Hair follicular keratinocyte (primary cell): Measurements from ENCODE around the gene HARS2. TPM values are rescaled to one million over a fixed set of nuclear protein-coding genes. Genes with fewer than 3 reads are reported as not detected.

Experiments used
- total RNA-seq: library from RNA; depleted of rRNA; stranded (reverse); fragments of >200 nt; gene quantifications from 2 replicates; pipeline ENCODE4 v1.2.3, GENCODE V29; 2015

The HARS2 gene, protein sequence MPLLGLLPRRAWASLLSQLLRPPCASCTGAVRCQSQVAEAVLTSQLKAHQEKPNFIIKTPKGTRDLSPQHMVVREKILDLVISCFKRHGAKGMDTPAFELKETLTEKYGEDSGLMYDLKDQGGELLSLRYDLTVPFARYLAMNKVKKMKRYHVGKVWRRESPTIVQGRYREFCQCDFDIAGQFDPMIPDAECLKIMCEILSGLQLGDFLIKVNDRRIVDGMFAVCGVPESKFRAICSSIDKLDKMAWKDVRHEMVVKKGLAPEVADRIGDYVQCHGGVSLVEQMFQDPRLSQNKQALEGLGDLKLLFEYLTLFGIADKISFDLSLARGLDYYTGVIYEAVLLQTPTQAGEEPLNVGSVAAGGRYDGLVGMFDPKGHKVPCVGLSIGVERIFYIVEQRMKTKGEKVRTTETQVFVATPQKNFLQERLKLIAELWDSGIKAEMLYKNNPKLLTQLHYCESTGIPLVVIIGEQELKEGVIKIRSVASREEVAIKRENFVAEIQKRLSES
- total RNA-seq = 26.0 and 27.2 TPM in 2 replicates

DNA sequence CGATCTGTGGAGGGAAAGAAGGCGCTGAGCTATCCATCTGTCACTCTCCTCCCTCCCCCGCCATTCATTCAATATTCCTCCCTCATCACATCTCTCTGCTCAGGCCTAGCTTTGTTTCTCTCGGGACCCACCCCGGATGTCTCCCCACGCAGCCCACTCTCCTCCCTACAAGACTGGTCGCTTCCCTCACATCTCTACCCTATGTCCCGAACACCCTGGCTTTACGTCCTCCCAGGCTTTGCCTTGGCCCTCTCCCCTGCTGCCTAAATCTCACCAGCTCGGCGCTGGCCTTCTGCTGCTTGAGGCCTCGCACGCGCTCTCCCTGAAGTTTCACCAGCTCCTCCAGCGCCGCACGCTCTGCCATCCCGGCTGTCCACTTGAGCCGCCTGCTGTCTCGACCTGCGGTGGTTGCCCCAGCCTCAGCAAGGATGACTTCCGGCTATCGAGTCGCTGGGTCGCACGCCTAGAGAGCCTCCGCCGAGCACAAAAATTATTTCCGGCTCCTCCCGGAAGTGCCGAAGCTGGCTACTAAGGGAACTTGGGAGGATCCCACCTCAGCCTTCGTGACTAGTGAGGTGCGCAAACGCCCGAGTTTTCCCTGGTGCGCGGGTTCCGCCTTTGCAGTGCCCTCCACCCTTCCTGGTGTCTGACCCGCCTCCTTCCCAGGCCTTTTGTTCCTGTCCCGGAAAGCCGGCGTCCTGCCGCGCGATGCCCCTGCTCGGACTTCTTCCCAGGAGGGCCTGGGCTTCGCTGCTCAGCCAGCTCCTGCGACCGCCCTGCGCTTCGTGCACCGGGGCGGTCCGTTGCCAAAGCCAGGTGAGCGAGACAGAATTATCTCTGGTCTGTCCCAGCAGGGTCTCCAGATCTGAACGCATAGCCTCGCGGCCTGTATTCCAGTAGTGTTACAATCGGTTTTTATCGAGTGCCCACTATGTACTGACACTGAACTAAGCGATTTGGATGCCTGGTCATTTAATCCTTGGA, at the start of gene HARS2, which contains the start of gene HARS1:
Gene HARS2, plus strand, starts transcription at position 515 of the 984 bp plus-strand sequence. Its CDS starts 194 bp downstream, at position 709.
Gene HARS1, minus strand, starts transcription at position 430 of the 984 bp plus-strand sequence. Its CDS starts 66 bp downstream, at position 364.

DNA sequence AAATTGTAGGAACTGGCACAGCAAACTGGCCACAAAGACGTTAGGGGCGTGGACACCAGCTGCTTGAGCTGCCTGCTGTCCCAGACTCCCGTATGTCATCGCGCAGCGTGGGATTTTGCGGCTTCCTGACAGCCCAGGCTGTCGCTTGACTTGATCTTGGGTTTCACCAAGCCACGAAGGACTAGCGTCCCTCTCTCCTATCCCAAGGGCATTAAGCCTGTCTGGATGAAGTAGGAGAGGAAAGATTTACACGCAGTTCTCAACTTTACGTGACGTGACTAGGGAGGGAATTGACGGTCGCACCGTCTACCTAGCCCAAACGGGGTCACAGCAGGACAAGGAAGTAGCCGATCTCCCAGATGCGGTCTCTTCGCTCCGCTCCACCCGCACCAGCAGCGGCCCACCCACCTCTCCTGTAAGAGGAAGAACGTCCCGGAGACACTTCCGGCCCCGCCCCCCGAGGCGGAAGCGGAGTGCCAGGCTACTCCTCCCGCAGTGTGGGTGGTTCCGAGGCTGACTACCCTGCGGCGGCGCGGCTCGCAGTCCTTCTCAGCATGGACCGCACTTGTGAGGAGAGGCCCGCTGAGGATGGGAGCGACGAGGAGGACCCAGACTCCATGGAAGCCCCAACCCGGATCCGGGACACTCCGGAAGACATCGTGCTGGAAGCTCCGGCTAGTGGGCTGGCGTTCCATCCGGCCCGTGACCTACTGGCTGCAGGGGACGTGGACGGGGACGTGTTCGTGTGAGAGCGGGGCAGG, 26.7 kb upstream of the HARS2 start, which contains the start of gene WDR55:
Gene WDR55, plus strand, starts transcription at position 546 of the 761 bp plus-strand sequence. Its CDS starts 9 bp downstream, at position 555.

DNA sequence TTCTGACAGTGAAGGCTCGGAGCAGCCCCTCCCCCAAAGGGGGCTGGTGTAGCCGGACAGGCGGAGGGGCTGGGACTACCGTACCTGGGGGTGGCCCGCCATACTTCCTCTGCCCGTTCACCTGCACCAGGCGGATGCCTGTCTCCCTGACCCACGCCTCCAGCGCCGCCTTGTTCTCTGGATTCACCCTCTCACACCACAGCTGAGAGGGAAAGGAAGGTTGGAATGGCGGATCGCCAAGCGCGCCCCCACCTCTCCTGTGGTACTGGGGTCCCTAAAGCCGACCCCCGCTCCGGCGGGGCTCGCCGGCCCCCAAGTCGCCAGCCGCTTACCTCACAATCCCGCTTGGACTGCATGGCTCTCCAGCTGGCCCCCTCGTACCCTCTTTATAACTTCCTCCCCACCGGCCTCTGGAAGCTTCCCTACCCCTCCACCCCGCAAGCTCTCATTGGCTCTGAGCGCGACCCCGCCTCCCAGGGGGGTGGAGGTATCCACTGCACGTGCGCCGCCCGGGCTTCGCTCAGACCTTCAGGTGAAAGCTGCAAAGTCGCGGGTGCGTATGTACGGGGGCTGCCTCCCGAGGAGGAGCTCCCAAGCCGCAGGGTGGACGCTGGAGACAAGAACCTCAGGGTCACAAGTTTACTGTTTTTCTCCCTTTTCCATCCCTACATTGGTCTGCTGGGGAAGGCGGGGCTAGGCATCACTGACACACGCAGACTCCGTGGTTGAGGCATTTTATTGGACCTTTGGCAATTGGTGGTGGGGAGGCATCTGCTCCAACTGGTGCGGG, 17.9 kb upstream of the HARS2 start, which contains the start of gene DND1:
Gene DND1, minus strand, starts transcription at position 390 of the 790 bp plus-strand sequence. Its CDS starts 34 bp downstream, at position 356.

DNA sequence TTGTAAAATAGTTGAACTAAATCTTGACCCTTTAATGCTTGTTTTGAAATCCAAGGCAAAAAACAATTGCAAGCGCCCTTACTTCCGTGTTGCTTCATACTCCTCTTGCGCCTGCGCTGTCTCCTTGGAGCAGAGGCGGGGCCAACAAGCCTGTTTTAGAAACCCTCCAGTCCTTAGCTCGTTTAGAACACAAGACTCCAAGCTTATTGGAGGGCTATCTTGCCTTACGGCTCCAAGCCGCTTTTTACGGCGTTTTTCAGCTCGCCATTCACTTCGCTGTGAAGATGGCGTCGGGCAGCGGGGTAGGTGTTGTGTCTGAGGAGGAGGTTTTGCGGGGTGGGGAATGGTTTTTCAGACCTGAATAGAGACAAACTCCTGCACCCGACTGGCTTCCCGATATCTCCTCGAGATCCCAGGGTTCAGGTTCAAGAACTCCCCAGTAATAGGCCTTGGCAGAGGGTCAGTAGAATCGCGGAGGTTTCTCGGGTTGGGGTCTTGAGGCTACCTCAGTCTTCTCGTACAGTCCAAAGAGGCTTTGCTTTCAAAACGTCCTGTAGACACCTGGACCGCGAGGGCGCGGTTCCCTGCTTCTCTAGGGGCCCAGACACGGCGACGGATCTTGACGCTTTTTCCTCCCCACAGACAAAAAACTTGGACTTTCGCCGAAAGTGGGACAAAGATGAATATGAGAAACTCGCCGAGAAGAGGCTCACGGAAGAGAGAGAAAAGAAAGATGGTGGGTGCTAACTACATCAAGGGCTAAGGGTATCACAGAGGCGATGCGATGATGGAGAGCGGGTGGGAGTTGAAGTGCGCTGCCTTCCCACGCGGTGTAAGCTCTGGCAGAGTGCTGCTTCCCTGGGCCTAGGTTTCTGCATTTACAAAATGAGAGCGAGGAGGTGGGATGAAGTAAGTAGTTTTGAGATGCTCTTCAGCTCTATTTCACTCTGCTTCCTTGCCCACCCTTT, 9.2 kb downstream of the HARS2 start, which contains the start of gene ZMAT2:
Gene ZMAT2, plus strand, starts transcription at position 271 of the 968 bp plus-strand sequence. Its CDS starts 14 bp downstream, at position 285.

Other genes with a start within 250 kb of the HARS2 start
- gene EIF4EBP3, start 143.8 kb upstream of the HARS2 start, total RNA-seq = 6.4 and 7.2 TPM in 2 replicates
- gene SRA1, start 134.0 kb upstream of the HARS2 start, total RNA-seq = 40.8 and 58.3 TPM in 2 replicates
- 5.0 and 7.7 TPM in 2 replicates for gene APBB3, start 126.9 kb upstream of the HARS2 start, total RNA-seq
- gene SLC35A4, start 126.6 kb upstream of the HARS2 start, total RNA-seq = 37.6 and 43.4 TPM in 2 replicates
- 0.08 and 0.76 TPM in 2 replicates for gene CD14, start 58.3 kb upstream of the HARS2 start, total RNA-seq
- gene TMCO6, start 52.0 kb upstream of the HARS2 start, total RNA-seq = 27.4 and 28.1 TPM in 2 replicates
- 44.7 and 60.0 TPM in 2 replicates for gene NDUFA2, start 43.8 kb upstream of the HARS2 start, total RNA-seq
- 63.2 and 93.5 TPM in 2 replicates for gene IK, start 43.6 kb upstream of the HARS2 start, total RNA-seq
- gene WDR55, start 26.6 kb upstream of the HARS2 start, total RNA-seq = 14.7 and 16.0 TPM in 2 replicates
- gene DND1, start 17.9 kb upstream of the HARS2 start, total RNA-seq = 0.78 and 1.6 TPM in 2 replicates
- 63.0 and 96.6 TPM in 2 replicates for gene HARS1, start 85 bp upstream of the HARS2 start, total RNA-seq
- 29.0 and 31.2 TPM in 2 replicates for gene ZMAT2, start 9.0 kb downstream of the HARS2 start, total RNA-seq
- not detected in 2 replicates for gene PCDHA1, start 94.7 kb downstream of the HARS2 start, total RNA-seq
- gene PCDHA2, start 103.4 kb downstream of the HARS2 start, total RNA-seq = not detected in 2 replicates
- gene PCDHA3, start 109.6 kb downstream of the HARS2 start, total RNA-seq = not detected in 2 replicates
- not detected in 2 replicates for gene PCDHA4, start 115.6 kb downstream of the HARS2 start, total RNA-seq
- gene PCDHA5, start 130.2 kb downstream of the HARS2 start, total RNA-seq = not detected in 2 replicates
- 0.16 TPM in 1 of 2 replicates, not detected in the other for gene PCDHA6, start 136.5 kb downstream of the HARS2 start, total RNA-seq
- not detected in 2 replicates for gene PCDHA7, start 142.8 kb downstream of the HARS2 start, total RNA-seq
- gene PCDHA8, start 149.7 kb downstream of the HARS2 start, total RNA-seq = not detected in 2 replicates
- not detected in 2 replicates for gene PCDHA9, start 156.9 kb downstream of the HARS2 start, total RNA-seq
- gene PCDHA10, start 164.4 kb downstream of the HARS2 start, total RNA-seq = not detected in 2 replicates
- gene PCDHA11, start 177.5 kb downstream of the HARS2 start, total RNA-seq = under 0.01 TPM in 1 of 2 replicates, not detected in the other
- not detected in 2 replicates for gene PCDHA12, start 183.9 kb downstream of the HARS2 start, total RNA-seq
- gene PCDHA13, start 190.7 kb downstream of the HARS2 start, total RNA-seq = not detected in 2 replicates
- gene PCDHAC1, start 234.8 kb downstream of the HARS2 start, total RNA-seq = 0.16 and 0.61 TPM in 2 replicates